GM19238 (cell line): ENCODE data around the gene LDAH.

Source experiments
- DNase-seq: peaks from one replicate; pipeline ENCODE4 v3.0.0; 2011; ENCODE audit warnings: low spot score; ENCODE audit not compliant: insufficient read length

Gene LDAH

GRCh38 chr2:20652673-20653575 lies 170.0 kb downstream of the LDAH start:
- DNase-seq, result no peak

- no peak for DNase-seq
These were observed 170.8 kb downstream of the LDAH start for GRCh38 chr2:20652141-20652540.

- no peak for DNase-seq
These were observed 171.2 kb downstream of the LDAH start for GRCh38 chr2:20651731-20652099.

- peak; percentile 96 for DNase-seq
These were observed 171.8 kb downstream of the LDAH start, which contains the start of gene HS1BP3 for GRCh38 chr2:20650877-20651730. TSS of gene HS1BP3 (minus strand) at chr2:20651098. CDS start at chr2:20651063, 35 bp downstream.

- no peak for DNase-seq
These were observed 172.5 kb downstream of the LDAH start for GRCh38 chr2:20650393-20650876.

- no peak for DNase-seq
These were observed 172.9 kb downstream of the LDAH start for GRCh38 chr2:20649976-20650375.

GRCh38 chr2:20649576-20649975 lies 173.3 kb downstream of the LDAH start:
- DNase-seq, result no peak

- DNase-seq, result no peak
These were observed 174.1 kb downstream of the LDAH start for GRCh38 chr2:20648831-20649230.

- no peak for DNase-seq
These were observed 174.7 kb downstream of the LDAH start for GRCh38 chr2:20648206-20648605.

- no peak for DNase-seq
These were observed 175.2 kb downstream of the LDAH start for GRCh38 chr2:20647738-20648137.

GRCh38 chr2:20647211-20647610 lies 175.7 kb downstream of the LDAH start:
- DNase-seq, result no peak

GRCh38 chr2:20646446-20646845 lies 176.5 kb downstream of the LDAH start:
- DNase-seq, result no peak

- DNase-seq, result no peak
These were observed 177.1 kb downstream of the LDAH start for GRCh38 chr2:20645761-20646160.

- DNase-seq, result no peak
These were observed 177.6 kb downstream of the LDAH start for GRCh38 chr2:20645301-20645701.

GRCh38 chr2:20643826-20644225 lies 179.1 kb downstream of the LDAH start:
- no peak for DNase-seq

GRCh38 chr2:20643060-20643459 lies 179.8 kb downstream of the LDAH start:
- DNase-seq, result no peak

- peak; percentile 88 for DNase-seq
These were observed 180.6 kb downstream of the LDAH start for GRCh38 chr2:20642055-20642971.

- no peak for DNase-seq
These were observed 181.5 kb downstream of the LDAH start for GRCh38 chr2:20641123-20641985.

GRCh38 chr2:20640411-20641122 lies 182.3 kb downstream of the LDAH start:
- DNase-seq, result no peak
